Frontal cortex (tissue), 4 donors: ENCODE results near the gene ZNF467. TPM values are rescaled to one million over a fixed set of nuclear protein-coding genes. Genes with fewer than 3 reads are reported as not detected.

Experiments
- DNase-seq, 2 donors: peaks; one replicate each; pipeline ENCODE4 v3.0.0; 2012; ENCODE audit warnings: low spot score in 2 of 2
- FAIRE-seq: peaks from 2 replicates; lab custom pipeline; 2012; peaks lifted over from hg19 to GRCh38; lab: Jason Lieb, UNC
- total RNA-seq: library from RNA; depleted of rRNA; stranded (reverse); fragments of >200 nt; gene quantifications from one replicate; pipeline ENCODE4 v1.2.3, GENCODE V29; 2014
- donor health status: control.
- donor health status: control.
- donor health status: control.

Gene ZNF467
- total RNA-seq, 1 donor from 2014 or later = 1.6 TPM

GRCh38 chr7:149719912-149720335, 53.5 kb downstream of the ZNF467 start:
- no peak for DNase-seq
- no peak for FAIRE-seq

GRCh38 chr7:149719050-149719899, 54.1 kb downstream of the ZNF467 start:
- FAIRE-seq (no peak), DNase-seq (no peak)

- no peak for FAIRE-seq
- DNase-seq = no peak
Observed at GRCh38 chr7:149718730-149719049, 54.7 kb downstream of the ZNF467 start.

GRCh38 chr7:149717481-149717880, 55.9 kb downstream of the ZNF467 start:
- DNase-seq = no peak
- no peak for FAIRE-seq

- DNase-seq = no peak
- FAIRE-seq = no peak
Observed at GRCh38 chr7:149716932-149717307, 56.5 kb downstream of the ZNF467 start.

- FAIRE-seq (no peak), DNase-seq (no peak)
Observed at GRCh38 chr7:149716007-149716931, 57.1 kb downstream of the ZNF467 start.

GRCh38 chr7:149715476-149715875, 57.9 kb downstream of the ZNF467 start:
- no peak for DNase-seq
- no peak for FAIRE-seq

GRCh38 chr7:149714910-149715471, 58.4 kb downstream of the ZNF467 start:
- DNase-seq (peak in 1 of 2 donors; percentile 35), FAIRE-seq (no peak)

Other genes with a start within 250 kb of the ZNF467 start
- 5.7 TPM for gene ZNF862, start 64.8 kb upstream of the ZNF467 start, total RNA-seq
- 122 TPM for gene ATP6V0E2, start 100.4 kb upstream of the ZNF467 start, total RNA-seq